MCF 10A (cell line): ENCODE measurements around the gene KPNA3. TPM values are rescaled to one million over a fixed set of nuclear protein-coding genes. Genes with fewer than 3 reads are reported as not detected.

Experiments
- BruUV-seq: library from RNA; stranded (reverse); fragments of 400-500 nt; replicated peaks from 2 replicates; lab custom pipeline; 2021; lab: Mats Ljungman, UMichigan
- CTCF ChIA-PET: fragments of 300-600 bp; sonication (Branson Sonifier 250); formaldehyde crosslinking; extraction: SDS; loops from one replicate; lab custom pipeline; 2021; ENCODE audit warnings: antibody characterized with exemption, inconsistent platforms; lab: Yijun Ruan, JAX
- POLR2A ChIA-PET: fragments of 300-600, 350-650 bp; sonication (Branson Sonifier 250); formaldehyde crosslinking; extraction: SDS; loops from one replicate; lab custom pipeline; 2020; ENCODE audit warnings: antibody characterized with exemption, inconsistent platforms; lab: Yijun Ruan, JAX
- DNase-seq: peaks from one replicate; pipeline ENCODE4 v3.0.0-alpha.2; 2018; ENCODE audit not compliant: unreplicated experiment
- H3K27ac Mint-ChIP-seq: one replicate; pipeline ENCODE4 v1.8.0; 2022; ENCODE audit warnings: mild to moderate bottlenecking, low read depth, mixed read lengths; ENCODE audit not compliant: unreplicated experiment
- H3K27me3 Mint-ChIP-seq: one replicate; pipeline ENCODE4 v1.8.0; 2022; ENCODE audit warnings: mixed read lengths; ENCODE audit not compliant: insufficient read depth, unreplicated experiment
- H3K36me3 Mint-ChIP-seq: one replicate; pipeline ENCODE4 v1.8.0; 2022; ENCODE audit warnings: mild to moderate bottlenecking, moderate library complexity, mixed read lengths; ENCODE audit not compliant: insufficient read depth, unreplicated experiment
- H3K4me1 Mint-ChIP-seq: one replicate; pipeline ENCODE4 v1.8.0; 2022; ENCODE audit warnings: mixed read lengths; ENCODE audit not compliant: insufficient read depth, unreplicated experiment
- H3K4me3 Mint-ChIP-seq: one replicate; pipeline ENCODE4 v1.8.0; 2022; ENCODE audit warnings: mild to moderate bottlenecking, moderate library complexity, mixed read lengths; ENCODE audit not compliant: unreplicated experiment
- H3K9me3 Mint-ChIP-seq: one replicate; pipeline ENCODE4 v1.8.0; 2022; ENCODE audit warnings: mixed read lengths; ENCODE audit not compliant: unreplicated experiment
- intact Hi-C: fragments of 100-400 bp; cut with micrococcal nuclease; formaldehyde crosslinking; loops from 2 replicates; pipeline ENCODE4 v1.14.1; 2022
- total RNA-seq: library from RNA; stranded (reverse); gene quantifications from 2 replicates; pipeline ENCODE4 v1.2.3, GENCODE V29; 2022
- TF ChIP-seq, protein P1 (sequence below): fragments of 200-600 bp; IDR thresholded peaks from one replicate; pipeline ENCODE4 v1.8.0; 2022; ENCODE audit warnings: antibody characterized with exemption, mild to moderate bottlenecking; ENCODE audit not compliant: unreplicated experiment

Gene KPNA3
- total RNA-seq, 1 experiment from 2014 or later, result 40.6 TPM

DNA sequence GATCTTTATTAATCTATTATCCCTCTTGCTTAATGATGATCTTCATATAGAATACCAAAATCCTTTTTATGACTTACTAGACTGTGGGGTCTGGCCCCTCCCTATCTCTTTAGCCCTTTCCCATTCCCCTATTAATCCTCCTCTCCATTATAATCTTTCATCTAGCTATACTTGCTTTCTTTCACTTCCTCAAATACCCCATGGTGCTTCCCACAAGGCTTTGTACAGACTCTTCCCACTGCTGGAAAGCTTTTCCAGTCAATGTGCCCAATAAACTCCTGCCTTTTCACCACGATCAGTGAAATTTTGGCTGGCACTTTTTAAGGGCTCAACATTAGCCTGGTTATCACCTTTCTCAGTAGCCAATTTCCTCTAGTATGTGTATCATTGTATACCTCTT is 98.0 kb downstream of the KPNA3 start:
- Mint-ChIP-seq H3K27me3 (no peaks in the 10 kb centered on the region), H3K4me3 (no peak overlapping the region), H3K27ac (no peak overlapping the region), H3K36me3 (peaks cover 7% of the 10 kb centered on the region), H3K4me1 (peaks cover 15% of the 10 kb centered on the region), H3K9me3 (no peaks in the 10 kb centered on the region)
- ChIA-PET CTCF (interaction anchor here (0.6 to 0.9 kb wide), 3 partner anchors 11 to 306 kb away, joined by 3 to 4 read pairs (median 3); no protein-coding TSS in a partner anchor), POLR2A (interaction anchor here (0.6 to 1.3 kb wide), 4 partner anchors 12 to 108 kb away, joined by 3 to 4 read pairs (median 4); no protein-coding TSS in a partner anchor)
- no peak for DNase-seq
- no TSS peak for BruUV-seq
- intact Hi-C loops, result no loop called here
- TF ChIP-seq, protein P1, sequence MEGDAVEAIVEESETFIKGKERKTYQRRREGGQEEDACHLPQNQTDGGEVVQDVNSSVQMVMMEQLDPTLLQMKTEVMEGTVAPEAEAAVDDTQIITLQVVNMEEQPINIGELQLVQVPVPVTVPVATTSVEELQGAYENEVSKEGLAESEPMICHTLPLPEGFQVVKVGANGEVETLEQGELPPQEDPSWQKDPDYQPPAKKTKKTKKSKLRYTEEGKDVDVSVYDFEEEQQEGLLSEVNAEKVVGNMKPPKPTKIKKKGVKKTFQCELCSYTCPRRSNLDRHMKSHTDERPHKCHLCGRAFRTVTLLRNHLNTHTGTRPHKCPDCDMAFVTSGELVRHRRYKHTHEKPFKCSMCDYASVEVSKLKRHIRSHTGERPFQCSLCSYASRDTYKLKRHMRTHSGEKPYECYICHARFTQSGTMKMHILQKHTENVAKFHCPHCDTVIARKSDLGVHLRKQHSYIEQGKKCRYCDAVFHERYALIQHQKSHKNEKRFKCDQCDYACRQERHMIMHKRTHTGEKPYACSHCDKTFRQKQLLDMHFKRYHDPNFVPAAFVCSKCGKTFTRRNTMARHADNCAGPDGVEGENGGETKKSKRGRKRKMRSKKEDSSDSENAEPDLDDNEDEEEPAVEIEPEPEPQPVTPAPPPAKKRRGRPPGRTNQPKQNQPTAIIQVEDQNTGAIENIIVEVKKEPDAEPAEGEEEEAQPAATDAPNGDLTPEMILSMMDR, result no peak

DNA sequence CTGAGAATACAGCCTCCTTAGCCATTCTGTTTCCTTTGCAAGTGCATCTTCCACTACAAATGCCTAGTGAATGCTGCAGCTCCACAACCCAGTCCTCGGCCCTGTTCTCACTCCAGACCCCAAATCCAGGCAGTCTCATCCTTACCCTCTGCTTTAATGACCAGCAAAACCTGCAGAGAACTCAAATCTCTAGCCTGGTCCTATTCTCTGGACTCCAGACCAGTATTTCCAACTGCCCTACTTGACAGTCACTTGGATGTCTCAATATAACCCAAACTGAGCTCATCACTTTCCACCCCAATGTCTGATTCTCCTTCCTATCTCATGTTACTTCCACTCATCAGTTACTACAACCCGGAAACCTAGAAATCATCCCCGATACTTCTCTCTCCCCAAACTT is 98.6 kb downstream of the KPNA3 start:
- Mint-ChIP-seq H3K9me3 (no peaks in the 10 kb centered on the region), H3K4me1 (peaks cover 15% of the 10 kb centered on the region), H3K27ac (peak overlapping the region; percentile 97), H3K36me3 (peaks cover 7% of the 10 kb centered on the region), H3K4me3 (no peak overlapping the region), H3K27me3 (no peaks in the 10 kb centered on the region)
- ChIA-PET POLR2A (interaction anchor here (0.6 to 5.2 kb wide), 4 partner anchors 13 to 107 kb away, joined by 3 to 97 read pairs (median 4); partner anchors contain the start of gene KPNA3), CTCF (interaction anchor here (0.6 to 0.9 kb wide), 3 partner anchors 11 to 1056 kb away, joined by 3 to 4 read pairs (median 3); no protein-coding TSS in a partner anchor)
- intact Hi-C loops, result no loop called here
- no TSS peak for BruUV-seq
- TF ChIP-seq, protein P1, result no peak
- DNase-seq, result no peak

DNA sequence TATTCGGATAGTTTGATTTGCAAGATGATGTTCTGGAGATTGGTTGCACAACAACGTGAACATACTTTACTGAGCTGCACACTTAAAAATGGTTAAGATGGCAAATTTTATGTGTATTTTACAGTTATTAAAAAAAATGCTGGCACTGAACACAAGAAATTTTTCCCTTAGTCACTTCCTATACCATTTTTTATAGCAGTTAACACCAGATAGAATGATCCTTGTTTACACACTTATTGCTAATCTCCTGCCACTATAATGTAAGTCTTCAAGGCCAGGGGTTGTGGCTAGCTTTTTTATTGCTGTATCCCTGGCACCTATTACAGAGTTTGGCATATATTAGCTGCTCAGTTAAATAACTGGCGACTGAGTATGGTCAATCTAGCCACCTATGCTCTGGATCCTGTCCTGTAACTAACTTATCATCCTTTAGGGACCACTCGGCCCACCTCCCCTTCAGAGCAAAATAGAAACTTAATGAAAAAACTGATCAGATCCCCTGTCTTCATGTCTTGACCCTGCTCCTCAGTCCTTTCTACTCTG is 99.2 kb downstream of the KPNA3 start:
- H3K36me3 Mint-ChIP-seq, result peaks cover 8% of the 10 kb centered on the region
- H3K4me3 Mint-ChIP-seq, result no peak overlapping the region
- H3K9me3 Mint-ChIP-seq, result no peaks in the 10 kb centered on the region
- intact Hi-C loops, result no loop called here
- peaks cover 15% of the 10 kb centered on the region for H3K4me1 Mint-ChIP-seq
- peak overlapping the region; percentile 97 for H3K27ac Mint-ChIP-seq
- BruUV-seq, result no TSS peak
- TF ChIP-seq, protein P1, result no peak
- DNase-seq, result peak; percentile 26
- POLR2A ChIA-PET, result interaction anchor here (0.6 to 5.2 kb wide), 4 partner anchors 18 to 98 kb away, joined by 3 to 97 read pairs (median 3); partner anchors contain the start of gene KPNA3
- CTCF ChIA-PET, result interaction anchor here (0.6 to 0.7 kb wide), 2 partner anchors 12 to 1057 kb away, joined by 3 read pairs; no protein-coding TSS in a partner anchor
- H3K27me3 Mint-ChIP-seq, result no peaks in the 10 kb centered on the region

DNA sequence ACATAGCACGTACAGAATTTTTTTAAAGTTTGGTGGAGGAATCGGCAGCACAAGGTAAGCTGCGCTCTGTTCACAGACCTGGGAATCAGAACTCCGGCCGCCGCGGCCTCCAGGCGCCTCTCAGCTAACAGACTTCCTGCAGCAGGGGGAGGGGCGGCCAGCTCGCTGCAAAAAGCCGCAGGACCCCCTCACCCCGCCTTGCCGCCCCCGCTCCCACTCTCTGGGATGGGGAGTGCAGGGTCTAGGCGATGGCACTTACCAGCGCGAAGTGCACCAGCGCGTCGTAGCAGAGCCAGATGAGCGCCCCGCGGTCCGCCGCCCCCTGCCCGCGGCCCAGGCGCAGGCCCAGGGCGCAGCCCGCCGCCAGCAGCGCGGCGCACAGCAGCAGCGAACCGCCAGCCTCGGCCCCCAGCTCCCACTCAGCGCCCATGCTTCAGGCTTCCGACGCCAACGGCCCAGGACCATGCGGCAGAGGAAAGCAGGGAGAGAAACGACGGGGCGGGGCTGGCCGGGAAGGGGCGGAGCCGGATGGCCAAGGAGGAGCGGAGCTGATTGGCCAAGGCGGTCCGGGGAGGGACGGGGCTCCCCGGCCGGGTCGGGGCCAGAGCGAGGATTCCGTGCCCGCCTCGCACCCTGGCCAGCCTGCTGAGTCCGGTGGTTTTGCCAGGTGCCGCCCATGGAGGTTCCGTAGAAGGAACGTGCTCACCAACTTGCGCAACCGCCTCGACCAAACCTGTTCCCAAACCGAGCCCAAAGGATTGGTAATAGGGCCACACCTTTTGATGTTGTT is 101.3 kb downstream of the KPNA3 start, which contains the start of gene EBPL:
TSS of gene EBPL (minus strand) at position 492 of the 790 bp plus-strand sequence. CDS start at position 430, 62 bp downstream.
- TF ChIP-seq, protein P1, result no peak
- H3K9me3 Mint-ChIP-seq, result no peaks in the 10 kb centered on the region
- peak; percentile 97 for DNase-seq
- peaks cover 29% of the 10 kb centered on the region for H3K36me3 Mint-ChIP-seq
- CTCF ChIA-PET, result interaction anchor here (1.2 to 1.8 kb wide), 3 partner anchors 12 to 100 kb away, joined by 4 to 6 read pairs (median 4); no protein-coding TSS in a partner anchor
- intact Hi-C loops, result loop anchor here (1.0 kb wide), 1 partner anchor 101 kb away; the partner anchor contains the start of gene KPNA3
- peak within 1 kb of the TSS; percentile 94 for H3K4me3 Mint-ChIP-seq
- H3K27ac Mint-ChIP-seq, result peak within 1 kb of the TSS; percentile 97
- peaks cover 35% of the 10 kb centered on the region for H3K4me1 Mint-ChIP-seq
- POLR2A ChIA-PET, result interaction anchor here (0.6 to 5.2 kb wide), 38 partner anchors 9 to 412 kb away, joined by 3 to 97 read pairs (median 3); partner anchors contain the start of genes CAB39L, KPNA3, RCBTB1 and SETDB2
- BruUV-seq, result no TSS peak
- H3K27me3 Mint-ChIP-seq, result no peaks in the 10 kb centered on the region
